ENCODE measurements around the gene DTNA. TPM values are rescaled to one million over a fixed set of nuclear protein-coding genes. Genes with fewer than 3 reads are reported as not detected.

DTNA gene
- total RNA-seq, 1 experiment from 2014 or later = 9.0 TPM

DNA sequence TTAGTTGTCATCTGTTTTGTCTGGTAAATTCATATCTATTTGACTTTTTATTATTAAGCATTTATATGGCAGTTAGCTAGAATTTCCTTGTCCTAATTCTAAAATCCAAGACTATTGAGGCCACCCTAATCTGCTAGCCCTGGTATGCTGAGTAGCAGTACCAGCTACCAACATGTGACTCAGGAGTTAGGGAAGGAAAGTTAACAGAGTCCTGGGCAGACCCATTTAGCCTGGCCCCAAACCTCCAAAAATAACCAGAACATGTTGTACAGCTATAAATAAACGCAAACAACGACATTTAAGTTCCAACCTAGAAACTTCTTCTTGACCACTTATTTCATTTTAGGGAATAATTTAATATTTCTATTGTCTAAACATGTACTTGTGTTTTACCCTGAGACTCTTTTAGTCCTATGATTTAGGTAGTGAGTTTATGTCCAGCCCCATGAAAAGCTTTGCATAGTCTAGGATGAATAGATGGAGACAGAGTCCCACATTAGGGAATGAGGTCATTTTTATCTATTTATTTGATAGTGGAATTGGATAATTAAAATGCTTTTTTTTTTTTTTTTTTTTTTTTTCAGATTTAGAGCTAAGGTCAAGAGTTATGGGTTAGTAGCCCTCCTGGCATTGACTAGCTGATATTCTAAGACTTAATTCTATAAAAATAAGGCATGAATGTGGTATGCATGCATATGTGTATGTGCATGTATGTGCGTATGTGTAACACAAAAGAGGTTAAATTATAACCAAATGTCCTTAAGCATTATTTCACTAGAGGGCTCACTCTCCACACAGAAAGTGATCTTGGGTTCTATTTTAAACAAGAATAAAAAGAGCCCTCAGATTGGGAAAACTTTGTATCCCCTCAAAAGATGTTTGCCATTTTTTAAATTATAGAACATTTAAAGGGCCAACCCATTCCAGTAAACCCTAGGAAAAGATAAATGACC lies 171.1 kb downstream of the DTNA start:
- Mint-ChIP-seq H3K9me3 (ENCODE audit: low read depth, unreplicated experiment) (no peaks in the 10 kb centered on the region), H3K27me3 (ENCODE audit: unreplicated experiment) (no peaks in the 10 kb centered on the region), H3K4me3 (ENCODE audit: low read depth, unreplicated experiment) (no peak overlapping the region), H3K27ac (ENCODE audit: unreplicated experiment) (no peak overlapping the region), H3K4me1 (ENCODE audit: low read depth, unreplicated experiment) (no peaks in the 10 kb centered on the region), H3K36me3 (ENCODE audit: insufficient read depth, unreplicated experiment) (no peaks in the 10 kb centered on the region)
- DNase-seq = no peak
- CTCF ChIA-PET = interaction anchor here (1.1 kb wide), 1 partner anchor 219 kb away, joined by 4 read pairs; no protein-coding TSS in a partner anchor
- no TSS peak for BruUV-seq (replicated peaks)
- intact Hi-C loops (cut with micrococcal nuclease; ENCODE audit: unreplicated experiment) = loop anchor here (1.0 kb wide), 3 partner anchors 98 to 263 kb away; no protein-coding TSS in a partner anchor
- TF ChIP-seq, protein P1, sequence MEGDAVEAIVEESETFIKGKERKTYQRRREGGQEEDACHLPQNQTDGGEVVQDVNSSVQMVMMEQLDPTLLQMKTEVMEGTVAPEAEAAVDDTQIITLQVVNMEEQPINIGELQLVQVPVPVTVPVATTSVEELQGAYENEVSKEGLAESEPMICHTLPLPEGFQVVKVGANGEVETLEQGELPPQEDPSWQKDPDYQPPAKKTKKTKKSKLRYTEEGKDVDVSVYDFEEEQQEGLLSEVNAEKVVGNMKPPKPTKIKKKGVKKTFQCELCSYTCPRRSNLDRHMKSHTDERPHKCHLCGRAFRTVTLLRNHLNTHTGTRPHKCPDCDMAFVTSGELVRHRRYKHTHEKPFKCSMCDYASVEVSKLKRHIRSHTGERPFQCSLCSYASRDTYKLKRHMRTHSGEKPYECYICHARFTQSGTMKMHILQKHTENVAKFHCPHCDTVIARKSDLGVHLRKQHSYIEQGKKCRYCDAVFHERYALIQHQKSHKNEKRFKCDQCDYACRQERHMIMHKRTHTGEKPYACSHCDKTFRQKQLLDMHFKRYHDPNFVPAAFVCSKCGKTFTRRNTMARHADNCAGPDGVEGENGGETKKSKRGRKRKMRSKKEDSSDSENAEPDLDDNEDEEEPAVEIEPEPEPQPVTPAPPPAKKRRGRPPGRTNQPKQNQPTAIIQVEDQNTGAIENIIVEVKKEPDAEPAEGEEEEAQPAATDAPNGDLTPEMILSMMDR (IDR thresholded peaks at IDR 0.05; ENCODE audit: unreplicated experiment) = no peak

DNA sequence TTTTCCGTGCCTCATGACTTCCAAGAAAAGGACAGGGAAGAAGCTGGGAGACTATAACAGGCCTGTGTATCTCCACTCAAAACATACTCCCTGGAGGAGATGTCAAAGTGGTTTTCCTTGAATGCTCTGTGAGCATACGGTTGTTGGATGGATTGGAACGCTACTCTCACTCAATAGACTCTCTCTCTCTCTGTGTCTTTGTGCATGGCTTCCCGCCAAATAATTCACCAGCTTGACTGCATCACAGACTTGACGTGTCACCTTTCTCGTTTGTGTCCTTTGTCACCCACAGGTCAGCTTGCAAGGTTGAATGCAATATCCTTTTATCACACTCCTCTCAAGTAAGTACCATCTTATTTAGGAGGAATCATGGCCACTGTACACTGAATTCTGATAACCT lies 174.3 kb downstream of the DTNA start:
- Mint-ChIP-seq H3K27me3 (ENCODE audit: unreplicated experiment) (no peaks in the 10 kb centered on the region), H3K27ac (ENCODE audit: unreplicated experiment) (no peak overlapping the region), H3K4me3 (ENCODE audit: low read depth, unreplicated experiment) (no peak overlapping the region), H3K36me3 (ENCODE audit: insufficient read depth, unreplicated experiment) (no peaks in the 10 kb centered on the region), H3K9me3 (ENCODE audit: low read depth, unreplicated experiment) (no peaks in the 10 kb centered on the region), H3K4me1 (ENCODE audit: low read depth, unreplicated experiment) (no peaks in the 10 kb centered on the region)
- no peak for DNase-seq
- TF ChIP-seq, protein P1 (IDR thresholded peaks at IDR 0.05; ENCODE audit: unreplicated experiment) = no peak
- no TSS peak for BruUV-seq (replicated peaks)
- intact Hi-C loops (cut with micrococcal nuclease; ENCODE audit: unreplicated experiment) = no loop called here
- CTCF ChIA-PET = interaction anchor here (0.9 kb wide), 1 partner anchor 10 kb away, joined by 3 read pairs; no protein-coding TSS in a partner anchor

DNA sequence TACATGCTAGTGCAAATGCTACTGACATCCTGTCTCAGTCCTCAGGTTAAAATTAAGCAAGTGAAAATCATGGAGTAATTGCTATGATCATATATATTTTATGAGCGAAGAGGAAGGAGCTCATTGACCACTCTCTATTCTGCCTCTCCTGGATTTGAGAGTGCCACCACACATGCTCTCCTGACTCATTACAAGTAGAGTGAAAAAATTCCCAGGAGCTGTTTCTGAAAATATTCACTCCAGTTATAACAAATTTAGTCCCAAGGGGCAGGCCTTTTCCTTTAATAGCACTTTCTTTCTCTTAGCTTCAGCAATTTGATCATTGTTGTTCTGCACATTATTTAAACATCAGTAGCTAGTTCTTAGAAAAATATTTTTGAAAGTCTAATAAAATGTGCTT lies 176.1 kb downstream of the DTNA start:
- CTCF ChIA-PET = no interaction called here

DNA sequence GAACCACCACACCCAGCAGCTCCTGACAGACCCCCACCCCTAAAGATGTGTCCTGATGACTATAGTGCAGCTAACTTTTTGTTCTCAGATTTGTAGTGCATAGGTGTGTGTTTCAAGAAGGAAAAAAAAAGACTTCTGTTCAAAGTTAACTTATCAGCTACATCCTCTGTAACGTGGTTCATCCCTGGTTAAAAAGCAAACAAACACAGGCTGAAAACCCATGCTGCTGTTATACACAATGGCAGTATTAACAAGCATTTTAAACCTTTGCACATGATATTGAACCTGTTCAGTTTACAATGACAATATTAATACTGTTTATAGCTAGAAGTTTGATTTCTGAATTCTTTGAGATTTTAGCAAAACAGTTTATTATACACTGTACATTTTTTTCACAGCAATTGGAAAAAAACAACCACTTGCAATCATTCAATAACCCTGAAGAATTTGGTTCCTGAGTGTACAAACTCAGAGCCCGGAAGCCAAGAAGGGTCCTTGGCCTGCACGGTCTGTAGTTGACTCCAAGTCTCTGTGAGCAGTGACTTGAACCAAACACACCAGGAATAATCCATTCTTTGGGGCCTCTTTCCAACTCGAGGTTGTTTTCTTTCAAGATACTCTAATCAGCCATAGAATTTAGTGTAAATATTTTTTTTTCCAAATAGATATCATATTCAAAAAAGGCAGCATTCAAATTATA lies 177.9 kb downstream of the DTNA start:
- no peaks in the 10 kb centered on the region for H3K36me3 Mint-ChIP-seq (ENCODE audit: insufficient read depth, unreplicated experiment)
- H3K27ac Mint-ChIP-seq (ENCODE audit: unreplicated experiment) = no peak overlapping the region
- intact Hi-C loops (cut with micrococcal nuclease; ENCODE audit: unreplicated experiment) = no loop called here
- CTCF ChIA-PET = no interaction called here
- no peaks in the 10 kb centered on the region for H3K4me1 Mint-ChIP-seq (ENCODE audit: low read depth, unreplicated experiment)
- no TSS peak for BruUV-seq (replicated peaks)
- H3K4me3 Mint-ChIP-seq (ENCODE audit: low read depth, unreplicated experiment) = no peak overlapping the region
- no peaks in the 10 kb centered on the region for H3K9me3 Mint-ChIP-seq (ENCODE audit: low read depth, unreplicated experiment)
- DNase-seq = no peak
- no peaks in the 10 kb centered on the region for H3K27me3 Mint-ChIP-seq (ENCODE audit: unreplicated experiment)
- TF ChIP-seq, protein P1 (IDR thresholded peaks at IDR 0.05; ENCODE audit: unreplicated experiment) = no peak

More for the DNA sequence above, 176.1 kb downstream of the DTNA start:
- Mint-ChIP-seq H3K9me3 (ENCODE audit: low read depth, unreplicated experiment) (no peaks in the 10 kb centered on the region), H3K27me3 (ENCODE audit: unreplicated experiment) (no peaks in the 10 kb centered on the region), H3K36me3 (ENCODE audit: insufficient read depth, unreplicated experiment) (no peaks in the 10 kb centered on the region), H3K4me1 (ENCODE audit: low read depth, unreplicated experiment) (no peaks in the 10 kb centered on the region), H3K4me3 (ENCODE audit: low read depth, unreplicated experiment) (no peak overlapping the region), H3K27ac (ENCODE audit: unreplicated experiment) (no peak overlapping the region)
- no peak for DNase-seq
- intact Hi-C loops (cut with micrococcal nuclease; ENCODE audit: unreplicated experiment) = no loop called here
- TF ChIP-seq, protein P1 (IDR thresholded peaks at IDR 0.05; ENCODE audit: unreplicated experiment) = no peak
- BruUV-seq (replicated peaks) = no TSS peak
